HepG2 (cell line): ENCODE data around the gene RSPRY1. TPM values are rescaled to one million over a fixed set of nuclear protein-coding genes. Genes with fewer than 3 reads are reported as not detected.

ENCODE experiments used
- ATAC-seq: fragments of 200-7000 bp; cut with Tn5 transposase; 3 replicates; pipeline ENCODE4 v1.9.1; 2020; ENCODE audit warnings: mild to moderate bottlenecking, moderate library complexity
- BruUV-seq: library from RNA; stranded (reverse); fragments of 400-500 nt; replicated peaks from 2 replicates; lab custom pipeline; 2021; lab: Mats Ljungman, UMichigan
- CTCF ChIA-PET: fragments of 300-600 bp; formaldehyde crosslinking; extraction: SDS; loops from one replicate; lab custom pipeline; 2021; ENCODE audit warnings: low total read pairs, inconsistent platforms, low intra/inter-chr PET ratio; lab: Yijun Ruan, JAX
- POLR2A ChIA-PET: fragments of 350-600 bp; sonication (Branson Sonifier 250); formaldehyde crosslinking; loops from one replicate; lab custom pipeline; 2020; ENCODE audit warnings: antibody characterized with exemption, inconsistent platforms; lab: Yijun Ruan, JAX
- DNase-seq: peaks from one replicate; pipeline ENCODE4 v3.0.0-alpha.2; 2015; ENCODE audit warnings: low spot score
- FAIRE-seq: peaks from 3 replicates; lab custom pipeline; 2011; peaks lifted over from hg19 to GRCh38; lab: Jason Lieb, UNC
- H2AFZ ChIP-seq: one replicate; pipeline ENCODE4 v1.6.1; 2011; ENCODE audit warnings: low read length, inconsistent platforms
- H3K27ac ChIP-seq: fragments of 300-600 bp; 3 replicates; pipeline ENCODE4 v1.8.0; 2011; ENCODE audit warnings: mixed run types, mild to moderate bottlenecking, mixed read lengths, low read length, inconsistent platforms; ENCODE audit not compliant: insufficient read depth; ENCODE audit errors: extremely low read length
- H3K27me3 ChIP-seq, 2 experiments: fragments of 200-600 bp in 1 of 2; 2 replicates in 1 of 2; 3 replicates in 1 of 2; pipeline versions ENCODE4 v1.6.0 to v1.8.0; 2011; ENCODE audit warnings: low read length in 2 of 2, mild to moderate bottlenecking in 2 of 2, moderate library complexity in 2 of 2, inconsistent platforms in 1 of 2; ENCODE audit not compliant: insufficient read depth in 2 of 2, control insufficient read depth in 1 of 2
- H3K36me3 ChIP-seq, 2 experiments: fragments of 200-600 bp in 1 of 2; replicated peaks in 1 of 2; 2 replicates in 1 of 2; 3 replicates in 1 of 2; pipeline versions ENCODE4 v1.5.1 to v1.8.0; 2011; ENCODE audit warnings: low read length in 2 of 2, inconsistent platforms in 1 of 2; ENCODE audit not compliant: insufficient read depth in 2 of 2, control insufficient read depth in 1 of 2
- H3K4me1 ChIP-seq: 2 replicates; pipeline ENCODE4 v1.5.1; 2012; ENCODE audit warnings: low read length, inconsistent platforms; ENCODE audit not compliant: insufficient read depth
- H3K4me2 ChIP-seq: 2 replicates; pipeline ENCODE4 v1.6.0; 2011; ENCODE audit warnings: low read depth, low read length, inconsistent platforms
- H3K4me3 ChIP-seq, 3 experiments: fragments of 200-600 bp in 1 of 3; sonication (generic), shearing (Covaris generic) in 1 of 3; replicated peaks in 1 of 3; 2 replicates each; pipeline ENCODE4 v1.5.1; 2011 to 2016; ENCODE audit warnings: low read length in 3 of 3, inconsistent platforms in 2 of 3, low read depth in 2 of 3, mild to moderate bottlenecking in 2 of 3, control low read depth in 1 of 3, mixed read lengths in 1 of 3; ENCODE audit not compliant: insufficient read depth in 1 of 3
- H3K79me2 ChIP-seq: one replicate; pipeline ENCODE4 v1.6.1; 2011; ENCODE audit warnings: low read length, inconsistent platforms; ENCODE audit not compliant: insufficient read depth
- H3K9ac ChIP-seq: 2 replicates; pipeline ENCODE4 v1.6.0; 2011; ENCODE audit warnings: mild to moderate bottlenecking, low read depth, low read length, inconsistent platforms; ENCODE audit not compliant: insufficient read depth
- H3K9me3 ChIP-seq: 2 replicates; pipeline ENCODE4 v1.5.1; 2012; ENCODE audit warnings: mild to moderate bottlenecking, low read length
- H4K20me1 ChIP-seq: 2 replicates; pipeline ENCODE4 v1.6.0; 2011; ENCODE audit warnings: inconsistent platforms, mild to moderate bottlenecking, low read length, moderate library complexity; ENCODE audit not compliant: insufficient read depth
- AGO1 ChIP-seq: fragments of 200-400 bp; formaldehyde crosslinking; IDR thresholded peaks from 2 replicates; pipeline ENCODE4 v1.6.1; 2017; ENCODE audit warnings: mild to moderate bottlenecking, low read depth, low read length, moderate library complexity; ENCODE audit not compliant: poor library complexity, severe bottlenecking
- EP300 ChIP-seq, 3 experiments: sonication (generic) in 1 of 3; formaldehyde crosslinking in 1 of 3; IDR thresholded peaks; 2 replicates each; pipeline versions ENCODE4 v1.5.1 to v1.6.1; 2011 to 2020; ENCODE audit warnings: low read depth in 2 of 3, low read length in 2 of 3, borderline replicate concordance in 1 of 3, improper control_type of control experiment in 1 of 3, mild to moderate bottlenecking in 1 of 3, missing genetic modification reagents in 1 of 3, moderate library complexity in 1 of 3
- SP5 ChIP-seq: IDR thresholded peaks from 2 replicates; pipeline ENCODE4 v1.6.1; 2016; ENCODE audit warnings: low read depth, borderline replicate concordance
- TMF1 ChIP-seq: sonication (generic); formaldehyde crosslinking; IDR thresholded peaks from 2 replicates; pipeline ENCODE4 v1.8.1; 2022; ENCODE audit warnings: low read depth, missing genetic modification reagents
- ZBTB2 ChIP-seq: sonication (generic); formaldehyde crosslinking; IDR thresholded peaks from 2 replicates; pipeline ENCODE4 v1.8.0; 2022; ENCODE audit warnings: low read depth, missing genetic modification reagents
- ZNF75D ChIP-seq: sonication (generic); formaldehyde crosslinking; IDR thresholded peaks from 2 replicates; pipeline ENCODE4 v1.8.1; 2023; ENCODE audit warnings: missing genetic modification reagents, mild to moderate bottlenecking, borderline replicate concordance
- WGBS: methylation state at CpG from one replicate; pipeline ENCODE4 v1.1.6; 2017; ENCODE audit warnings: low lambda C conversion rate; 5-methylcytosine and 5-hydroxymethylcytosine counted together
- in situ Hi-C: cut with HindIII; loops from 2 replicates; pipeline ENCODE4 v1.10.0; 2017; ENCODE audit warnings: low pct_unique_long_range_greater_than_20kb; ENCODE audit not compliant: extremely low pct_ligation_motif_present
- intact Hi-C: fragments of 100-400 bp; cut with micrococcal nuclease; formaldehyde crosslinking; loops from one replicate; pipeline ENCODE4 v1.10.0; 2022; ENCODE audit not compliant: unreplicated experiment
- polyA plus RNA-seq, 8 experiments: library from polyadenylated mRNA; depleted of rRNA in 3 of 8; stranded (reverse) in 7 of 8; unstranded in 1 of 8; fragments of >200 nt; fragmentation: Illumina TruSeq in 4 of 8; extraction: Trizol in 4 of 8; gene quantifications; 2 replicates each; pipeline versions ENCODE4 v1.2.1 to v1.2.3, GENCODE V29; 2011 to 2016; ENCODE audit warnings: low read depth in 4 of 8, missing spikeins in 1 of 8, mixed read lengths in 1 of 8; ENCODE audit not compliant: insufficient read depth in 1 of 8
- total RNA-seq, 5 experiments: library from RNA; depleted of rRNA; stranded (reverse); fragments of >200 nt; fragmentation: Illumina TruSeq; extraction: Trizol; gene quantifications; 2 replicates each; pipeline ENCODE4 v1.2.3, GENCODE V29; 2016; ENCODE audit warnings: low read depth in 1 of 5

RSPRY1 gene
- total and polyA plus RNA-seq, 2 of the 13 experiments (the other 11 are each of a cell fraction or from before 2014, with no cell fraction given) = 53.4 to 61.0 TPM

- Histone ChIP-seq H3K79me2 (no peaks in the 10 kb centered on the region), H3K36me3 (peaks cover 42 to 77% of the 10 kb centered on the region in 2 experiments), H3K4me3 (no peak overlapping the region), H2AFZ (no peak overlapping the region)
- 98% methylated on average over 9 of the region's 9 CpGs for WGBS
- POLR2A ChIA-PET = no interaction called here
- DNase-seq (no peak), FAIRE-seq (no peak)
- TF ChIP-seq ZNF75D (CRISPR knock-in tag) = no peak
- no peak for TF ChIP-seq TMF1
- TF ChIP-seq SP5 (CRISPR knock-in tag) = no peak
- TF ChIP-seq ZBTB2 (CRISPR knock-in tag) = no peak
- TF ChIP-seq EP300 (IDR thresholded peaks at IDR 0.05; ENCODE audit: low read depth in 2 of 2, low read length in 2 of 2) = no peak
- TF ChIP-seq EP300 (CRISPR knock-in tag; IDR thresholded peaks at IDR 0.05; ENCODE audit: borderline replicate concordance) = no peak
- TF ChIP-seq AGO1 = no peak
- TF ChIP-seq, all 625 proteins: peak for 0
- in situ Hi-C loops = no loop called here
- Histone ChIP-seq H3K27ac (no peak overlapping the region), H3K9me3 (no peaks in the 10 kb centered on the region), H3K4me1 (no peaks in the 10 kb centered on the region), H4K20me1 (no peaks in the 10 kb centered on the region), H3K9ac (no peak overlapping the region), H3K4me2 (no peak overlapping the region), H3K27me3 (no peaks in the 10 kb centered on the region)
- intact Hi-C loops = no loop called here
- CTCF ChIA-PET = no interaction called here
- no TSS peak for BruUV-seq
- no peak for ATAC-seq
Measured at GRCh38 chr16:57233944-57234706, 48.0 kb downstream of the RSPRY1 start.
